NCI-H187 (cell line): ENCODE data around the gene FTO.

Experiments
- DNase-seq, 2 experiments: peaks; one replicate each; lab custom pipeline; 2025; lab: John Stamatoyannopoulos, UW

Gene FTO

GRCh38 chr16:54125751-54126655 lies 422.0 kb downstream of the FTO start:
- DNase-seq = no peak

- no peak for DNase-seq
These were observed 423.0 kb downstream of the FTO start for GRCh38 chr16:54126907-54127306.

- DNase-seq = no peak
These were observed 424.8 kb downstream of the FTO start for GRCh38 chr16:54128629-54129234.

- no peak for DNase-seq
These were observed 425.9 kb downstream of the FTO start for GRCh38 chr16:54129810-54130209.

DNA sequence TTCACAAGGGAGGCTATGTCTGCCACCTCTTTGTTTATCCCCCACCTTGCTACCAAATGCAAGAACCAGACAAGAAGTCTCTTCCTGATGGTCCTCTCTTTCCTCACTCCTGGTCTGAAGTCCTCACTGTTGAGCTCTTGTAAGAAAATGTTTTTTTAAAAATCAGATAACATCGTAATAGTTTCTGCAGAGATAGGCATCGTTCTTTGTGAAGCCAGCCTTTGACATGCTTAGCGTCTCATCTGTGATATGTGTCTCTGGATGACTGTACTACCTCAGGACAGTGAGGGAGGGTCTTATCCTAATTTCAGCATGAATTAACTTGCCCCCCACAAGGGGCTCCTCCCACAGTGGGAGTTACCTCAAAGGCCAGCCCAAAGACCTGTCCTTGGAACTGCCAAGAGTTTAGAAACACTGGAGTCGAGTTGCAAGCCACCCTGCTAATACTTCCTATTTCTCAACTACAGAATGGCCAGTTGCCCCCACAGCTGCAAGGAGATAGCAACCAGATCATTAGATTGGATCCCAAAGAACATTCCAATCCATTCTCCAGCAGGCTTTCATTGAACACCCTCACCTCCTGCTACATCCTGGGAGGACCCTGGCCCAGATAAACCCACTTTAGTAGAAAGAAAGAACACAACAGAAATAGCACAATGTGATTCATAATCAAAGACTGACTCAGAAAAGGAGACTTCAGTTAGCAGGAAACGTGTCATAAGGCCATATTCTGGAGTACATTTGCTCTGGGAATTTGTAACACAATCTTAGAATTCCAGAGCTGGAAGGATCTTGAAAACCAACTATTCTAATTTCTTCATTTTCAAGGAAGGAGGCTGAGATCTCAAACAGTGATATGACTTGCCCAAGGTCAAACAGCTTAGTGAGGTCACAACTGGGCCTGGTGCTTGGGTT lies 431.7 kb downstream of the FTO start:
- DNase-seq = no peak

DNA sequence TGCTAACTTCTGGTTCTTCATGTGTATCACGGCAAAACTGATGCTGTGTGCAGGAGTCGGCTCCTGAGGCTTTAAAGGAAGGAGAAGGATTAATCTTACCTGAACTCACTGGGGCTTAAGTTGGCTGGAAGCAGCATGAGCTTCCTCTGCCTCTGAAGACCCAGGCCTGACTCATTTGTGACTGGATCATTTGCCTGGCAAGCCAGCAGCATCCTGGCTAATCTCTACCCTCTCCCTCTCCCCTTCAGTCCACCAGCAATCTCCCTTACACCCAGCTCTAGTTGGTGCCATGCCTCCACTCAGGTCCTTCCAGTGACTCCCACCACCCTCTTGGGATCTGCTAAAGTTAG lies 432.3 kb downstream of the FTO start:
- no peak for DNase-seq

GRCh38 chr16:54140057-54140787 lies 436.3 kb downstream of the FTO start:
- DNase-seq = no peak

- no peak for DNase-seq
These were observed 436.8 kb downstream of the FTO start for GRCh38 chr16:54140788-54141136.

GRCh38 chr16:54142787-54143186 lies 438.8 kb downstream of the FTO start:
- DNase-seq = no peak

GRCh38 chr16:54143410-54143809 lies 439.5 kb downstream of the FTO start:
- no peak for DNase-seq

DNA sequence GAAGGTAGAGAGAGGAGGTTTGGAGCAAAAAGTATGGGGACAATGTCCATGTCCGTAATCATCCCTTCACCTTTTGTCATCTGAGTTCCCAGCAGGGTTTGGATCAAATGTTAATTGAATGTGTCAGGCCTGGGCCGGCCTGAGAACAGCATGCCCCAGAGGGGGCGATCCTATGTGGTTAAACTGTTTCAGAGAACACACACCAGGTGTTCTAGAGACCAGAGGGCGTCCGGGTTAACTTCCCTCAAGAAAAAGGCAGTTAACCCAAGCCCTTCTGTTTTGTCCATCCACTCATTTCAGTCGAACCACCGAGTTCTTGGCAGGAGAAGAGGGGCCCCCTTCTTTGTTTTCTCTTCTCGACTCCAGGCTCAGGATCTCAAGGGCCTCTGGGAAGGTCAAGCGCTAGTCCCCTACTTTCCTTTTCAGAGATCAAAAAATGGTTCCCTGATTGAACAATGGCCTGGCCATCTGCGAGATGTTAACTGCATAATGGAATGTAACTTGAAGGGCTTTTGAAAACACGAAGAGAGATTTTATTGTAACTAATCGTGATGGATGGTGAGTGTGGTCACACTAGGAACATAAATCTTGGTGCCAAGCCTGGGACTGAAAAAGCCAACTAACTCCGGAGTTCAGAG lies 440.1 kb downstream of the FTO start:
- DNase-seq = no peak

DNA sequence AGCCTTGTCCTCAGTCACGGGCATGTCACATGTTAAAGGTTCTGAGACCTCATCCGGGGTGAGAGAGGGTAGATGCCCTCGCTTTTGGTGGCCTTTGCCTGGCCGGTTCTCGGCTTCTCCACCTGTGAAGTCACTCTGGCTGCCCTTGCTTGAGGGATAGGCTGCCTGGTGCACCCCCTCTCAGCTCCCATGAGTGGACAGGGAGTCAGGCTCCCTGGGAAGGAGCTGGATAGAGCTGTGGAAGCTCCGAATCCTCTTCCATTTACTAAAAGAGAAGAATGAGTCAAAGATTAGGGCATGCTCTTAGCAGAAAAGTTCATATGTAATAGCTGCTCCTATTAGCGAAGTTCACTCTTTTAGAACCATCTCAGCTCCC lies 440.6 kb downstream of the FTO start:
- no peak for DNase-seq

DNA sequence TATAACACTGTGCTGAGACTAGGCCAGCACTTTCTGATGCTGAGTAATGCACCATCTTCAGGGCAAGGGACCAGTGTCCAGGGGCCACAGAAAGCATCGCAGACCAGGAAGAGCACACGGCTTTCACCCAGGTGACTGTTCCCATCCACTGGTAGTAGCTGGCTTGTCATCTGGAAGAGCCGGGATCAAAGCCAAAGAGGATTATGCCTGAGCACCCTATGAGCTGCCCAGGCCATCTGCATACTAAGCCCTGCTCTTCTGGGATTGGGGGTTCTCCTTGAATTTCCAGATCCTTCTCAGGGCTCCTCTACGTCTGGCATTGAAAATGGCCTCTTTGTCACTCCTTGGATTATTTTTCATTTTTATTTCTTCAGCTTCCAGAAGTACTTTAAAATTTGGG lies 441.9 kb downstream of the FTO start:
- no peak for DNase-seq

GRCh38 chr16:54148974-54149373 lies 445.0 kb downstream of the FTO start:
- DNase-seq = no peak

- DNase-seq = no peak
These were observed 446.9 kb downstream of the FTO start for GRCh38 chr16:54150861-54151260.

DNA sequence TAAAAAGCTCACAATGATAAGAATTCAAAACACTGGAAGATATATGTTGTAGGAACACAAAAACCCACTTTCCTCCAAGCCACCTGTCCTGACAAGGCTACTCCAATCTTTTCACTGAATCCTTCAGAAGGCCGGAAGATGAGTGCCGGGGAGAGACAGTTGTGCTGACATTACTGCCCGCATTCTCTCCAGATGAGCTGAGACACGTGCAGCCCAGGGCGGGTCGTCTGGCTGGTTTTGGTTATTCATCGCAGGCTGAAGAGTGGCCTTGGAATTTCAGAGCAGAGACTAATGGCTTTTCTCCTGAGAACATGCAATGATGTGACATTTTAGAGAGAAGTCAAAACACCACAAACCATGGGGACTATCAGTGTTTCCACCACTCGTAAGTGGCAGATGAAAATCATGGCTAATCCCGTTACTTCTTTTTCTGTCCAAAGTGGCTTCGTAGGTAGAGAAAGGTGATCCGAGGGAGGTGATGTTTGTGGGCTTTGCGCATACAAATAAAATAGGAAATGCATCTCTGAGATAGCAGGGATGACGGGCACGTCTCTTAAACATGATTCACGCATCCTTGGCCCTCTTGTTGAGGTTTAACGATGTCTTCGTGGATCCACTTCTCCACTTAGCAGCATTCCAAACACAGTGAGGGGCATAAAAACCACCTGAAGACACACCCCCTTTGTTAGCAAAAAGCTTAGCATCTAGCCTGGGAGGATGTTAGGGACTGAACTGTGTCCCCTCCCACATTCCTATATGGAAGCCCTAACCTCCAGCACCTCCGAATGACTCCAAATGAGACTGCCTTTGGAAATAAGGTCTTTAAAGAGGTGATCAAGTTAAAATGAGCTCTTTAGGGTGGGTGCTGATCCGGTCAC lies 448.6 kb downstream of the FTO start:
- no peak for DNase-seq

GRCh38 chr16:54153240-54153934 lies 449.4 kb downstream of the FTO start:
- no peak for DNase-seq

GRCh38 chr16:54156349-54156748 lies 452.4 kb downstream of the FTO start:
- DNase-seq = no peak

DNA sequence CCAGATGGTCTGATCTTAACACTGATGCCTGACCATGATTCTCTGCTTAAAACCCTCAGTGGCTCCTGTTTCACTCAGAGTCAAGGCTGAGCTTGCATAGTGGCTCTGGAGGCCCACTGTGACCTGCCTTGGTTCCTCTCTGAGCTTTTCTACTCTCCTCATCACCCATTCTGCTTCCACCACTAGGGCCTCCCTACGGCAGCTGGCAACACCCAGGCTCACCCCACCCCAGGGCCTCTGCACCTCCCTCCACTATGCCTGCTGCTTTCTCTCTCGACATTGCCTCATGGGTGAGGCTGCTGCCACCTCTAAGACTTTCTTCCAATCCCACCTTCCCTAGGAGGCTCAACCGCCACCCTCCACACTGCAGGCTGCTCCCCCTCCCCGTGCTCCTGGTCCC lies 455.0 kb downstream of the FTO start:
- no peak for DNase-seq

DNA sequence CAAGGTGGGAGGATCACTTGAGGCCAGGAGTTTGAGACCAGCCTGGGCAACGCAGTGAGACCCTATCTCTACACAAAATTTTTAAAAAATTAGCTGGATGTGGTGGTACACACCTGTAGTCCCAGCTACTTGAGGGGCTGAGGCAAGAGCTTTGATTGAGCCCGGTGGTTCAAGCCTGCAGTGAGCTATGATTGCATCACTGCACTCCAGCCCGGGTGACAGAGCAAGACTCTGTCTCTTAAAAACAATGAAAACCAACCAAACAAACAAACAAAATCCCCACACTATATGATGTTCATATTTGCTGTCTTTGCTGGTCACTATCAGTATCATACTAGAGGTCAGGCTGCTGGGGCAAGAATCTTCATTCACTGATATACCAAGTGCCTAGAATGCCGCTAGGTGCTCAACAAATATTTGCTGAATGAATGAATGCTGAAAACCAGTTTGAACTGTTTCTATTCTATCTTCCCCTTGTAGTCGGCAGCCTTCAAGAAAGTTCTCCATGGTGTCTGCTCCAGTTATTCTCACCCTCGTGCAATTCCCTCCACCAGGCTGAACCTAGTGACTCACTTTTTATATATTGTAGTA lies 455.6 kb downstream of the FTO start:
- DNase-seq = no peak
